ENCODE measurements around the gene ZNF77. TPM values are rescaled to one million over a fixed set of nuclear protein-coding genes. Genes with fewer than 3 reads are reported as not detected.
A peak's percentile ranks its signal among the peaks of the same experiment; 100 is the strongest.

The ZNF77 gene
- total RNA-seq (2021; ENCODE audit: unreplicated experiment) (5.9 TPM), Bru-seq, nascent RNA (percentile 63 among the genes with signal in this experiment), BruChase-seq, experiment 1, labeled RNA remaining after a 6-hour chase (percentile 76 among the genes with signal in this experiment), BruChase-seq, experiment 2, labeled RNA remaining after a 2-hour chase (percentile 71 among the genes with signal in this experiment)
- 7.2 and 7.6 TPM in 2 replicates for polyA plus RNA-seq (2012)
- long read RNA-seq, transcript ZNF77-201 (4 exons, 2,002 nt): major isoform, 10 of 17 reads
- long read RNA-seq, partial matches to known transcripts: 1 of 17 reads
- long read RNA-seq, other reads (novel, unspliced or antisense): 6 of 17 reads

- peak within 1 kb of the TSS; percentile 86 for H3K27ac ChIP-seq (ENCODE audit: low read depth, low read length)
- no peaks in the 10 kb centered on the region for H3K27me3 ChIP-seq (ENCODE audit: insufficient read depth, low read length)
- H3K4me2 ChIP-seq (ENCODE audit: low read length): peak within 1 kb of the TSS; percentile 95
- H3K36me3 ChIP-seq (ENCODE audit: control insufficient read depth in 1 of 2, insufficient read depth in 2 of 2, low read length in 2 of 2): no peaks in the 10 kb centered on the region
- DNase-seq (ENCODE audit: low read depth, low spot score) (peak; percentile 99), ATAC-seq (peak; percentile 96)
- H4K20me1 ChIP-seq (ENCODE audit: insufficient read depth): no peaks in the 10 kb centered on the region
- POLR2A ChIA-PET: no interaction called here
- no TSS peak for BruUV-seq (replicated peaks)
- peak within 1 kb of the TSS; percentile 85 to 95 for H3K4me3 ChIP-seq (replicated peaks in 1 of 2; ENCODE audit: low read depth in 1 of 2, low read length in 2 of 2)
- H3K9me3 ChIP-seq (ENCODE audit: control insufficient read depth in 1 of 2, insufficient read depth in 1 of 2, low read depth in 1 of 2, low read length in 2 of 2): no peaks in the 10 kb centered on the region
- no peaks in the 10 kb centered on the region for H3K9me2 ChIP-seq (ENCODE audit: insufficient read depth)
- TF ChIP-seq SIN3A (IDR thresholded peaks at IDR 0.05; ENCODE audit: low read depth): no peak
- TF ChIP-seq POLR2A (IDR thresholded peaks at IDR 0.05; ENCODE audit: borderline replicate concordance, extremely low read depth, insufficient read depth, insufficient read length): peak; percentile 59
- no peak for TF ChIP-seq CEBPB (IDR thresholded peaks at IDR 0.05; ENCODE audit: low read depth)
- TF ChIP-seq EGR1 (IDR thresholded peaks at IDR 0.05; ENCODE audit: low read depth): peak; percentile 90
- TF ChIP-seq ZFX (IDR thresholded peaks at IDR 0.05): no peak
- TF ChIP-seq RAD21 (IDR thresholded peaks at IDR 0.05; ENCODE audit: low read depth): no peak
- no peak; the same call in 1 of the 2 replicates for TF ChIP-seq SRF (IDR thresholded peaks at IDR 0.05; ENCODE audit: low read depth)
- no peak for TF ChIP-seq ATF3 (IDR thresholded peaks at IDR 0.05)
- peak; percentile 100 for TF ChIP-seq SP1 (IDR thresholded peaks at IDR 0.05; ENCODE audit: low read depth)
- no peak for TF ChIP-seq REST (IDR thresholded peaks at IDR 0.05; ENCODE audit: low read depth)
- no peak for TF ChIP-seq TCF7L2 (IDR thresholded peaks at IDR 0.05; ENCODE audit: borderline replicate concordance, extremely low read depth, insufficient read depth, insufficient read length)
- no peak for TF ChIP-seq FOSL1 (IDR thresholded peaks at IDR 0.05; ENCODE audit: low read depth)
- TF ChIP-seq MAX (IDR thresholded peaks at IDR 0.05): peak; percentile 84
- peak; percentile 85 for TF ChIP-seq POLR2AphosphoS5 (IDR thresholded peaks at IDR 0.05; ENCODE audit: low read depth, low read length)
- no peak for TF ChIP-seq CBX3 (IDR thresholded peaks at IDR 0.05; ENCODE audit: low read depth)
- H3K79me2 ChIP-seq (ENCODE audit: insufficient read depth, low read length): peaks cover 37% of the 10 kb centered on the region
- intact Hi-C loops (cut with micrococcal nuclease): loop anchor here (5.0 kb wide), 1 partner anchor 43 kb away; the partner anchor contains the start of gene ZNF57
- peak within 1 kb of the TSS; percentile 57 for H2AFZ ChIP-seq (ENCODE audit: low read depth, low read length, poor library complexity, severe bottlenecking)
- peaks cover 6 to 26% of the 10 kb centered on the region in 2 experiments; a peak in 3 of 4 replicates for H3K4me1 ChIP-seq (ENCODE audit: control insufficient read depth in 1 of 2, insufficient read depth in 2 of 2, low read length in 2 of 2)
- peak within 1 kb of the TSS; percentile 86 for H3K9ac ChIP-seq (ENCODE audit: low read length)
- RAD21 ChIA-PET (ENCODE audit: low non-redundant PET in 1 of 2, low total read pairs in 2 of 2, uncharacterized antibody in 2 of 2, unreplicated experiment in 2 of 2): no interaction called here
- CTCF ChIA-PET: interaction anchor here (0.8 kb wide), 1 partner anchor 58 kb away, joined by 3 read pairs; no protein-coding TSS in a partner anchor
These were observed at the start of gene ZNF77 for GRCh38 chr19:2944775-2945574. TSS of gene ZNF77 (minus strand) at chr19:2944971. CDS start at chr19:2944840, 131 bp downstream.

Measured in HCT116 (cell line).